ENCODE measurements around the gene LRIT3.

LRIT3 gene

DNA sequence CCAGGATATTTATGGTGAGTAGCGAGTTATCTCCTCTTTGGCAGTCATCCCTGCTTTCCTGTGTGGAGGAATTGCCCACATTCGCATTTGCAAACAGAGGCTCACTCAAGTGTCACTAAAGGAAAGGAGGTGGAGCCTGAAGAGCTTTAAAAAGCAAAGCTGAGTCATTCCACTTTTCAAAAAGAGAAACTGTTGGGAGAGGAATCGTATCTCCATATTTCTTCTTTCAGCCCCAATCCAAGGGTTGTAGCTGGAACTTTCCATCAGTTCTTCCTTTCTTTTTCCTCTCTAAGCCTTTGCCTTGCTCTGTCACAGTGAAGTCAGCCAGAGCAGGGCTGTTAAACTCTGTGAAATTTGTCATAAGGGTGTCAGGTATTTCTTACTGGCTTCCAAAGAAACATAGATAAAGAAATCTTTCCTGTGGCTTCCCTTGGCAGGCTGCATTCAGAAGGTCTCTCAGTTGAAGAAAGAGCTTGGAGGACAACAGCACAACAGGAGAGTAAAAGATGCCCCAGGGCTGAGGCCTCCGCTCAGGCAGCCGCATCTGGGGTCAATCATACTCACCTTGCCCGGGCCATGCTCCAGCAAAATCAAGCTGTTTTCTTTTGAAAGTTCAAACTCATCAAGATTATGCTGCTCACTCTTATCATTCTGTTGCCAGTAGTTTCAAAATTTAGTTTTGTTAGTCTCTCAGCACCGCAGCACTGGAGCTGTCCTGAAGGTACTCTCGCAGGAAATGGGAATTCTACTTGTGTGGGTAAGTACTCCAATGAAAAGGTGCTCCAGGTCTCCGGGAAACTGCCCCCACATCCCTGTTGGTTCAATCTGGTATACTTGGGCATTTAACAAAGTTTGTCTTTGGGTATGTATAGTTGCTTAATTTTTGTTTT, 65.0 kb downstream of the LRIT3 start, which contains the start of gene EGF:
Gene EGF, plus strand, starts transcription at position 178 of the 890 bp plus-strand sequence. Its CDS starts 453 bp downstream, at position 631.
- DNase-seq = no peak

DNA sequence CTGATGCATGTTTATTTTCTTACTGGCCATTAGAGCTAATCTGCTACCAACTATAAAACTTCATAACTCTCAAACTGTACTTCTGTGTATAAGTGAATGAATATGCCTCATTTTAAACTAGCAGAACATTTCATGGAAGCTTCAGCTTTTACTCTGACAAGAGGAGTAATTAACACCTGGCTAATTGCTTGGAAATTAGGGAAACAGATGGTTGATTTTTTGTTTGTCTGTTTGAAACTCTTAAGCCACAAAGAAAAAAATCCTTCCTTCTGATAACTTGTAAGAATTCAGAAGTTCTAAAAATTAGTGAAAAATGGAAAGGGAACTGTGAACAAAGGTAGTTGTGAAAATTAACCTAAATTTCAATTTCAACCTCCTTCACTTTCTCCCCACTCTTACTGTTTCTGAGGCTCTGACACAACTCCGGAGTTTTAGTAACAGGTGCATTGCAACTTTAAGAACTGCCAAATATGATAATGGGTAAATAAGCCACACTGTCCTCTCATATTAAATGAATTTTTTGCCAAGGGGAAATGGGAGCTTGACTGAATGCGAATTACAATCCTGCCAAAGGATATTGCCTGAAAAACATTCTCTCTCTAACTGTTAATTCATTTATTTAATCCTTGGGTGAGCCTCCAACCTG, 65.8 kb downstream of the LRIT3 start:
- no peak for DNase-seq

- no peak for DNase-seq
These were observed 66.4 kb downstream of the LRIT3 start for GRCh38 chr4:109914322-109914721.

- DNase-seq = no peak
These were observed 67.6 kb downstream of the LRIT3 start for GRCh38 chr4:109915385-109916026.

GRCh38 chr4:109916027-109916409, 68.1 kb downstream of the LRIT3 start:
- DNase-seq = no peak

DNA sequence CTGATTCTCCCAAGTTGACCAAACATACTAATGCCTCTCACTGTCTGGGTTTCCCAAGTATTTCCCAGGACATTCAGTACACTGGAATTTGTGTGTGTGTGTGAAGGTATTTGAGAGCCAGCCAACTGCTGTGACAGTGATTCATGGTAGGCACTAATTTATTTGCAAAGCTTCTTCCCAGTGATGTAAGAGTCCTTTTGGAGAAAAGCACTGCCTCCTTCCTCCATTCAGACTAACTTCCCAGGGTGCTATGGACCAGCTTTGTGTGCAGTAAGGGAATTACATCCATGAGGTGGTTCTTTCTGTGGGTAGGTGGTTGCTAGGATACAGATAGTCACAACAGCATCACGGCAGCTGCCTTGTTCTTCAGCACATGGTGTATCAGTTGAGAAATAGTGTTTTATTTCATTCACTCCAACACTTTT, 73.5 kb downstream of the LRIT3 start:
- DNase-seq = no peak

Data from T-helper 9 cell (primary cell).